Measurements from ENCODE around the gene MUC6. TPM values are rescaled to one million over a fixed set of nuclear protein-coding genes. Genes with fewer than 3 reads are reported as not detected.

Gene MUC6
- total RNA-seq, 2 donors from 2014 or later = not detected

GRCh38 chr11:993632-994167 lies 42.8 kb downstream of the MUC6 start:
- Mint-ChIP-seq H3K27me3 (ENCODE audit: low read depth) (no peaks in the 10 kb centered on the region), H3K36me3 (ENCODE audit: insufficient read depth in 2 of 2) (peaks cover 4 to 11% of the 10 kb centered on the region in 2 donors), H3K4me3 (no peak overlapping the region), H3K9me3 (no peaks in the 10 kb centered on the region), H3K27ac (no peak overlapping the region), H3K4me1 (ENCODE audit: low read depth) (peaks cover 21% of the 10 kb centered on the region)
- no peak for DNase-seq
- ATAC-seq (replicated peaks in 1 of 2) = no peak

GRCh38 chr11:992577-992976 lies 43.9 kb downstream of the MUC6 start:
- no peak for ATAC-seq (replicated peaks in 1 of 2)
- DNase-seq = no peak
- Mint-ChIP-seq H3K27ac (no peak overlapping the region), H3K27me3 (ENCODE audit: low read depth) (no peaks in the 10 kb centered on the region), H3K9me3 (no peaks in the 10 kb centered on the region), H3K4me3 (no peak overlapping the region), H3K36me3 (ENCODE audit: insufficient read depth in 2 of 2) (peaks cover 4 to 11% of the 10 kb centered on the region in 2 donors), H3K4me1 (ENCODE audit: low read depth) (peaks cover 21% of the 10 kb centered on the region)

GRCh38 chr11:991711-992307 lies 44.7 kb downstream of the MUC6 start:
- Mint-ChIP-seq H3K4me1 (ENCODE audit: low read depth) (peaks cover 18% of the 10 kb centered on the region), H3K4me3 (no peak overlapping the region), H3K27ac (no peak overlapping the region), H3K27me3 (ENCODE audit: low read depth) (no peaks in the 10 kb centered on the region), H3K9me3 (no peaks in the 10 kb centered on the region), H3K36me3 (ENCODE audit: insufficient read depth in 2 of 2) (peaks cover 4 to 11% of the 10 kb centered on the region in 2 donors)
- DNase-seq = no peak
- no peak for ATAC-seq (replicated peaks in 1 of 2)

GRCh38 chr11:991034-991433 lies 45.5 kb downstream of the MUC6 start:
- H3K9me3 Mint-ChIP-seq = no peaks in the 10 kb centered on the region
- no peak for DNase-seq
- H3K4me3 Mint-ChIP-seq = no peak overlapping the region
- ATAC-seq (replicated peaks in 1 of 2) = no peak
- H3K27ac Mint-ChIP-seq = no peak overlapping the region
- H3K36me3 Mint-ChIP-seq (ENCODE audit: insufficient read depth in 2 of 2) = peaks cover 2 to 7% of the 10 kb centered on the region in 2 donors
- H3K4me1 Mint-ChIP-seq (ENCODE audit: low read depth) = peaks cover 10% of the 10 kb centered on the region
- H3K27me3 Mint-ChIP-seq (ENCODE audit: low read depth) = no peaks in the 10 kb centered on the region

- ATAC-seq (replicated peaks in 1 of 2) (no peak), DNase-seq (no peak)
- Mint-ChIP-seq H3K9me3 (no peaks in the 10 kb centered on the region), H3K4me3 (no peak overlapping the region), H3K4me1 (ENCODE audit: low read depth) (peaks cover 3% of the 10 kb centered on the region), H3K27ac (no peak overlapping the region), H3K27me3 (ENCODE audit: low read depth) (no peaks in the 10 kb centered on the region), H3K36me3 (ENCODE audit: insufficient read depth in 2 of 2) (peaks cover 2 to 3% of the 10 kb centered on the region in 2 donors)
These were observed 46.4 kb downstream of the MUC6 start for GRCh38 chr11:990101-990500.

GRCh38 chr11:987671-988070 lies 48.8 kb downstream of the MUC6 start:
- ATAC-seq (replicated peaks in 1 of 2) (no peak), DNase-seq (no peak)
- H3K4me3 Mint-ChIP-seq = no peak overlapping the region
- no peaks in the 10 kb centered on the region for H3K27me3 Mint-ChIP-seq (ENCODE audit: low read depth)
- H3K4me1 Mint-ChIP-seq (ENCODE audit: low read depth) = no peaks in the 10 kb centered on the region
- no peak overlapping the region for H3K27ac Mint-ChIP-seq
- no peaks in the 10 kb centered on the region for H3K9me3 Mint-ChIP-seq
- peaks cover 0 to 5% of the 10 kb centered on the region in 2 donors for H3K36me3 Mint-ChIP-seq (ENCODE audit: insufficient read depth in 2 of 2)

DNA sequence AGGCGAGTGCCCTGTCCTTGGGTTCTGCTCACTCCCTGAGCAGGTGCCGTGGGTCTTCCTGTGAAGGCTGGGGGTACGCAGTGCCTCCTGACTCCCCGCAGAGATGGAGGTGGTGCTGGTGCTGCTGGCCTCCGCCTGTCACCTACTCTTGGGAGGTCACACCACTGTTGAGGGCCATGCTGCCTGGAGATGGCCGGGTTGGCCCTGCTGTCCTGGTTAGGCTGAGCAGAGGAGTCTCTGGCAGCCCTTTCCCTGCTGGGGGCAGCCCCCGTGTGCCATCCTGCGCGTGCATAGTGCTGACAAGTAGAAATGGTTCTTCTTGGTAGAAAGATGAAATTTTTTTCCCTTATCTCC lies 49.6 kb downstream of the MUC6 start:
- no peak for ATAC-seq (replicated peaks in 1 of 2)
- Mint-ChIP-seq H3K27me3 (ENCODE audit: low read depth) (no peaks in the 10 kb centered on the region), H3K4me1 (ENCODE audit: low read depth) (no peaks in the 10 kb centered on the region), H3K9me3 (no peaks in the 10 kb centered on the region), H3K27ac (no peak overlapping the region), H3K36me3 (ENCODE audit: insufficient read depth in 2 of 2) (peaks cover 0 to 5% of the 10 kb centered on the region in 2 donors), H3K4me3 (no peak overlapping the region)
- no peak for DNase-seq

- Mint-ChIP-seq H3K27me3 (ENCODE audit: low read depth) (no peaks in the 10 kb centered on the region), H3K9me3 (no peaks in the 10 kb centered on the region), H3K36me3 (ENCODE audit: insufficient read depth in 2 of 2) (peaks cover 0 to 5% of the 10 kb centered on the region in 2 donors), H3K4me1 (ENCODE audit: low read depth) (no peaks in the 10 kb centered on the region), H3K27ac (no peak overlapping the region), H3K4me3 (no peak overlapping the region)
- DNase-seq = no peak
- no peak for ATAC-seq (replicated peaks in 1 of 2)
These were observed 50.1 kb downstream of the MUC6 start for GRCh38 chr11:986270-986951.

- no peak for ATAC-seq (replicated peaks in 1 of 2)
- Mint-ChIP-seq H3K36me3 (ENCODE audit: insufficient read depth in 2 of 2) (peaks cover 0 to 2% of the 10 kb centered on the region in 2 donors), H3K27ac (no peak overlapping the region), H3K27me3 (ENCODE audit: low read depth) (no peaks in the 10 kb centered on the region), H3K9me3 (no peaks in the 10 kb centered on the region), H3K4me1 (ENCODE audit: low read depth) (no peaks in the 10 kb centered on the region), H3K4me3 (no peak overlapping the region)
- DNase-seq = no peak
These were observed 50.7 kb downstream of the MUC6 start for GRCh38 chr11:985848-986247.

GRCh38 chr11:985406-985805 lies 51.1 kb downstream of the MUC6 start:
- no peak overlapping the region for H3K4me3 Mint-ChIP-seq
- no peaks in the 10 kb centered on the region for H3K4me1 Mint-ChIP-seq (ENCODE audit: low read depth)
- H3K9me3 Mint-ChIP-seq = no peaks in the 10 kb centered on the region
- H3K27me3 Mint-ChIP-seq (ENCODE audit: low read depth) = no peaks in the 10 kb centered on the region
- H3K27ac Mint-ChIP-seq = no peak overlapping the region
- peaks cover 1 to 2% of the 10 kb centered on the region in 2 donors for H3K36me3 Mint-ChIP-seq (ENCODE audit: insufficient read depth in 2 of 2)
- DNase-seq (no peak), ATAC-seq (replicated peaks in 1 of 2) (no peak)

DNA sequence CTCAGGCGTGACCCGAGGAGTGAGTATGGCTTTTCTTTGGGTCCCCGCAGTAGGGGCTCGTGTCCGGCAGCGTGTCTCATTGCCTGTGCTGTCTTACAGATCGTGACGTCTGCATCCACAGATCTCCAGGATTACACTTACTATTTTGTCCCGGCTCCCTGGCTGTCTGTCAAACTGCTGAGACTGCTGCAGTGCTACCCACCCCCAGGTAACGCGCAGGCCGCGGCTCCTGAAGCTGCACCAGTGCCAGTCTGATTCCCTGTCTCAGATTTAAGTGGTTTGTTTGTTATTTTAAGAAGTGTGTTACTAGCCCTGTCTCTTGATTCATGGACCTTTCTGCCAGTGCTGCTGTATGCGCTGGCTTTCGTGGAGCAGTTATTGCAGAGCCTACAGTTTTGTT lies 52.0 kb downstream of the MUC6 start:
- Mint-ChIP-seq H3K9me3 (no peaks in the 10 kb centered on the region), H3K4me3 (no peak overlapping the region), H3K27ac (no peak overlapping the region), H3K36me3 (ENCODE audit: insufficient read depth in 2 of 2) (peaks cover 1 to 2% of the 10 kb centered on the region in 2 donors), H3K27me3 (ENCODE audit: low read depth) (no peaks in the 10 kb centered on the region), H3K4me1 (ENCODE audit: low read depth) (no peaks in the 10 kb centered on the region)
- ATAC-seq (replicated peaks in 1 of 2) (no peak), DNase-seq (no peak)

GRCh38 chr11:981764-982163 lies 54.8 kb downstream of the MUC6 start:
- DNase-seq = no peak
- Mint-ChIP-seq H3K9me3 (no peaks in the 10 kb centered on the region), H3K27me3 (ENCODE audit: low read depth) (no peaks in the 10 kb centered on the region), H3K4me3 (no peak overlapping the region), H3K36me3 (ENCODE audit: insufficient read depth in 2 of 2) (peaks cover 1 to 2% of the 10 kb centered on the region in 2 donors), H3K4me1 (ENCODE audit: low read depth) (peaks cover 6% of the 10 kb centered on the region), H3K27ac (no peak overlapping the region)
- ATAC-seq (replicated peaks in 1 of 2) = no peak

DNA sequence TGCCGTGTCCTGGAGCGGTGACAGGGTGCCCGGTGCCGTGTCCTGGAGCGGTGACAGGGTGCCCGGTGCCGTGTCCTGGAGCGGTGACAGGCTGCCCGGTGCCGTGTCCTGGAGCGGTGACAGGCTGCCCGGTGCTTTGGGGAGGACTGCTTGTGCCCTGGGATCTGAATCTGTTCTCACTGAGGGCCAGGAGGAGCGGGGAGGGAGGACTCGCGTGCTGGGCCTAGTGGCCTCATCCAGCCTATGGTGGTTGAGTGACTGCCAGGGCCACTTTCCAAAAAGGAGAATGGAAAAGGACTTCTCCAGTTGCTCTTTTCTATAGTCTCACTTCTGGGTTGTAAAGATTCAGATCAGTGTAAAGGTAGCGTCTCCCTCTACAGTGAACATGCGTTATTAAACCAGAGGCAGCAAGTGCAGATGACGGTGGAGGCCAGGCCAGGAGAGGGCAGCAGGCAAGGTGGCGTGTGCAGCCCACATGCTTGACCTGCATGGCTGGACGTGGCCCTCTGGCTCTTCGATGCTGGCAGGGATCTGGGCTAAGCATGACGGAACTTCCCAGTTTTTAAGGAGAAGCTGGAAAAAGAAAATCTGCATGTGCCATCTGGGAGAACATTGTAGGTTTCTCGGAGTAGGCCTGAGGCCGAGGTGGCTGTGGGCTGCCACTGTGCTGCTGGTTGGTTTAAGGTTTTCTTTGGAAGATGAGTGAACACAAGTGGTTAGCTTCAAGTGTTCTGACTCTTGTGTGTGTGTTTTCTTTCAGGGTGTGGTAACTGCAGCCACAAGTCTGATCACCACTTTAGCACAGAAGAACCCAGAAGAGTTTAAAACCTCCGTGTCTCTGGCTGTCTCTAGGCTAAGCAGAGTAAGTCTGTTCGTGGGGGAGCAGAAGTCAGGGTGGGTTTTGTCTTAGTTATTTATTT lies 55.8 kb downstream of the MUC6 start:
- Mint-ChIP-seq H3K36me3 (ENCODE audit: insufficient read depth in 2 of 2) (peaks cover 1 to 2% of the 10 kb centered on the region in 2 donors), H3K9me3 (no peaks in the 10 kb centered on the region), H3K27ac (no peak overlapping the region), H3K4me3 (no peak overlapping the region), H3K4me1 (ENCODE audit: low read depth) (peaks cover 13% of the 10 kb centered on the region), H3K27me3 (ENCODE audit: low read depth) (no peaks in the 10 kb centered on the region)
- no peak for DNase-seq
- ATAC-seq (replicated peaks in 1 of 2) = no peak
